OCI-M2 (cell line): ENCODE measurements around the gene TOM1L2.
"Not testable (repeated sequence)": the region's sequence is repeated elsewhere in the genome, so short reads cannot be mapped to it uniquely, and the experiment has no call there.

ENCODE experiments used
- DNase-seq: peaks from one replicate; lab custom pipeline; 2025; ENCODE audit not compliant: unreplicated experiment; lab: John Stamatoyannopoulos, UW

The TOM1L2 gene

GRCh38 chr17:17926036-17926435, 46.2 kb downstream of the TOM1L2 start:
- DNase-seq: no peak

- DNase-seq: no peak
These were observed 47.3 kb downstream of the TOM1L2 start for GRCh38 chr17:17924857-17925250.

- DNase-seq: no peak
These were observed 47.9 kb downstream of the TOM1L2 start for GRCh38 chr17:17924131-17924856.

- no peak for DNase-seq
These were observed 50.1 kb downstream of the TOM1L2 start for GRCh38 chr17:17922070-17922614.

- DNase-seq: no peak
These were observed 50.8 kb downstream of the TOM1L2 start for GRCh38 chr17:17921192-17922069.

GRCh38 chr17:17919169-17920107, 52.8 kb downstream of the TOM1L2 start:
- no peak for DNase-seq

- no peak for DNase-seq
These were observed 54.8 kb downstream of the TOM1L2 start for GRCh38 chr17:17917394-17917793.

GRCh38 chr17:17915183-17915582, 57.0 kb downstream of the TOM1L2 start:
- no peak for DNase-seq

GRCh38 chr17:17913695-17914332, 58.4 kb downstream of the TOM1L2 start:
- DNase-seq: no peak

GRCh38 chr17:17912336-17912735, 59.9 kb downstream of the TOM1L2 start:
- DNase-seq: not testable (repeated sequence)

- no peak for DNase-seq
These were observed 61.1 kb downstream of the TOM1L2 start for GRCh38 chr17:17911001-17911613.

GRCh38 chr17:17910060-17910459, 62.1 kb downstream of the TOM1L2 start:
- no peak for DNase-seq

GRCh38 chr17:17909078-17909477, 63.1 kb downstream of the TOM1L2 start:
- DNase-seq: no peak

- no peak for DNase-seq
These were observed 64.7 kb downstream of the TOM1L2 start for GRCh38 chr17:17907469-17907868.

- DNase-seq: no peak
These were observed 65.6 kb downstream of the TOM1L2 start for GRCh38 chr17:17906418-17907215.

- DNase-seq: no peak
These were observed 67.2 kb downstream of the TOM1L2 start for GRCh38 chr17:17905036-17905320.

GRCh38 chr17:17904166-17905035, 67.8 kb downstream of the TOM1L2 start:
- DNase-seq: no peak

GRCh38 chr17:17902877-17903276, 69.3 kb downstream of the TOM1L2 start:
- no peak for DNase-seq
